HCT116 (cell line): ENCODE results near the gene SPIRE1. TPM values are rescaled to one million over a fixed set of nuclear protein-coding genes. Genes with fewer than 3 reads are reported as not detected.

Source experiments
- ATAC-seq: fragments of 200-7000 bp; cut with Tn5 transposase; 2 replicates; pipeline ENCODE4 v1.9.1; 2020; ENCODE audit warnings: mild to moderate bottlenecking, moderate library complexity
- BruUV-seq: library from RNA; stranded (reverse); fragments of 400-500 nt; replicated peaks from 2 replicates; lab custom pipeline; 2021; lab: Mats Ljungman, UMichigan
- CTCF ChIA-PET: fragments of 300-600 bp; sonication (Branson Sonifier 250); formaldehyde crosslinking; loops from one replicate; lab custom pipeline; 2021; ENCODE audit warnings: antibody characterized with exemption; lab: Charles Lee
- POLR2A ChIA-PET: fragments of 300-600, 350-600 bp; sonication (Branson Sonifier 250); formaldehyde crosslinking; loops from one replicate; lab custom pipeline; 2021; ENCODE audit warnings: antibody characterized with exemption; lab: Charles Lee
- RAD21 ChIA-PET, 2 experiments: fragments of 300-600 bp; sonication (Branson Sonifier 250); formaldehyde crosslinking; loops; one replicate each; lab custom pipeline; 2023; ENCODE audit warnings: low total read pairs in 2 of 2; ENCODE audit not compliant: uncharacterized antibody in 2 of 2, unreplicated experiment in 2 of 2, low non-redundant PET in 1 of 2; lab: Charles Lee
- DNase-seq: peaks from one replicate; pipeline ENCODE4 v3.0.0-alpha.2; 2010; ENCODE audit warnings: low read depth, low spot score
- H2AFZ ChIP-seq: fragments of 200-600 bp; shearing (Covaris generic), sonication (generic); 2 replicates; pipeline ENCODE4 v1.6.1; 2017; ENCODE audit warnings: low read depth, mixed run types, mixed read lengths, antibody characterized with exemption, low read length; ENCODE audit not compliant: poor library complexity, severe bottlenecking
- H3K27ac ChIP-seq: 2 replicates; pipeline ENCODE4 v1.5.1; 2012; ENCODE audit warnings: low read depth, low read length
- H3K27me3 ChIP-seq: fragments of 200-600 bp; sonication (generic); 2 replicates; pipeline ENCODE4 v1.6.1; 2016; ENCODE audit warnings: mixed run types, low read length, mixed read lengths; ENCODE audit not compliant: insufficient read depth
- H3K36me3 ChIP-seq, 2 experiments: fragments of 200-500 bp in 1 of 2; fragments of 200-600 bp in 1 of 2; sonication (Bioruptor generic) in 1 of 2; sonication (generic) in 1 of 2; 2 replicates each; pipeline versions ENCODE4 v1.5.1 to v1.6.1; 2014 to 2016; ENCODE audit warnings: low read length in 2 of 2, inconsistent platforms in 1 of 2, mixed read lengths in 1 of 2, mixed run types in 1 of 2; ENCODE audit not compliant: insufficient read depth in 2 of 2, control insufficient read depth in 1 of 2
- H3K4me1 ChIP-seq, 2 experiments: fragments of 200-600 bp in 1 of 2; sonication (generic) in 1 of 2; 2 replicates each; pipeline versions ENCODE4 v1.5.1 to v1.6.1; 2012 to 2017; ENCODE audit warnings: low read length in 2 of 2, inconsistent platforms in 1 of 2, mild to moderate bottlenecking in 1 of 2, mixed read lengths in 1 of 2, mixed run types in 1 of 2, moderate library complexity in 1 of 2; ENCODE audit not compliant: insufficient read depth in 2 of 2, control insufficient read depth in 1 of 2
- H3K4me2 ChIP-seq: fragments of 200-600 bp; sonication (generic); 2 replicates; pipeline ENCODE4 v1.6.1; 2017; ENCODE audit warnings: mixed run types, low read length, mixed read lengths
- H3K4me3 ChIP-seq, 2 experiments: fragments of 200-600 bp in 1 of 2; sonication (generic) in 1 of 2; replicated peaks in 1 of 2; 2 replicates each; pipeline ENCODE4 v1.5.1; 2011 to 2016; ENCODE audit warnings: low read length in 2 of 2, control low read depth in 1 of 2, low read depth in 1 of 2, mild to moderate bottlenecking in 1 of 2, mixed read lengths in 1 of 2, mixed run types in 1 of 2
- H3K79me2 ChIP-seq: fragments of 200-600 bp; sonication (generic); 2 replicates; pipeline ENCODE4 v1.6.1; 2017; ENCODE audit warnings: mild to moderate bottlenecking, mixed run types, low read length, moderate library complexity, mixed read lengths; ENCODE audit not compliant: insufficient read depth
- H3K9ac ChIP-seq: fragments of 200-600 bp; sonication (generic); 2 replicates; pipeline ENCODE4 v1.6.1; 2016; ENCODE audit warnings: low read length, mixed read lengths
- H3K9me2 ChIP-seq: fragments of 200-600 bp; sonication (generic), shearing (Covaris generic); 2 replicates; pipeline ENCODE4 v1.6.1; 2017; ENCODE audit warnings: mixed run types, mild to moderate bottlenecking, moderate library complexity; ENCODE audit not compliant: insufficient read depth
- H3K9me3 ChIP-seq, 2 experiments: fragments of 200-500 bp in 1 of 2; fragments of 200-600 bp in 1 of 2; sonication (Bioruptor generic) in 1 of 2; sonication (generic) in 1 of 2; 2 replicates each; pipeline ENCODE4 v1.6.1; 2014 to 2017; ENCODE audit warnings: low read length in 2 of 2, mixed read lengths in 2 of 2, inconsistent platforms in 1 of 2, low read depth in 1 of 2, mild to moderate bottlenecking in 1 of 2, mixed run types in 1 of 2, moderate library complexity in 1 of 2; ENCODE audit not compliant: control insufficient read depth in 1 of 2, insufficient read depth in 1 of 2
- H4K20me1 ChIP-seq: fragments of 200-600 bp; sonication (generic), shearing (Covaris generic); 2 replicates; pipeline ENCODE4 v1.6.1; 2017; ENCODE audit warnings: mixed run types, mild to moderate bottlenecking, moderate library complexity; ENCODE audit not compliant: insufficient read depth
- EGR1 ChIP-seq: IDR thresholded peaks from 2 replicates; pipeline ENCODE4 v1.6.1; 2012; ENCODE audit warnings: low read depth
- EZH2 ChIP-seq: fragments of 200-600 bp; sonication (generic); IDR thresholded peaks from 2 replicates; pipeline ENCODE4 v1.6.1; 2017; ENCODE audit warnings: antibody characterized with exemption, mixed run types
- EZH2phosphoT487 ChIP-seq: fragments of 200-600 bp; IDR thresholded peaks from 2 replicates; pipeline ENCODE4 v1.6.1; 2018; ENCODE audit warnings: antibody characterized with exemption, borderline replicate concordance
- FOSL1 ChIP-seq: IDR thresholded peaks from 2 replicates; pipeline ENCODE4 v1.6.1; 2012; ENCODE audit warnings: low read depth
- JUND ChIP-seq: IDR thresholded peaks from 2 replicates; pipeline ENCODE4 v1.6.1; 2012
- RAD21 ChIP-seq: IDR thresholded peaks from 2 replicates; pipeline ENCODE4 v1.6.1; 2012; ENCODE audit warnings: low read depth, mild to moderate bottlenecking
- SIN3A ChIP-seq: IDR thresholded peaks from 2 replicates; pipeline ENCODE4 v1.6.1; 2012; ENCODE audit warnings: low read depth
- SP1 ChIP-seq: IDR thresholded peaks from 2 replicates; pipeline ENCODE4 v1.6.1; 2012; ENCODE audit warnings: low read depth
- SRF ChIP-seq: IDR thresholded peaks from 2 replicates; pipeline ENCODE4 v1.6.1; 2012; ENCODE audit warnings: low read depth
- TCF7L2 ChIP-seq: IDR thresholded peaks from 2 replicates; pipeline ENCODE4 v1.7.0; 2011; ENCODE audit warnings: borderline replicate concordance, inconsistent platforms; ENCODE audit not compliant: insufficient read depth, insufficient read length; ENCODE audit errors: extremely low read depth
- YY1 ChIP-seq: IDR thresholded peaks from 2 replicates; pipeline ENCODE4 v1.6.1; 2011; ENCODE audit warnings: low read length, low read depth, moderate library complexity, mild to moderate bottlenecking; ENCODE audit not compliant: insufficient replicate concordance; ENCODE audit errors: extremely low read depth
- ZFX ChIP-seq: fragments of 450-650 bp; IDR thresholded peaks from 2 replicates; pipeline ENCODE4 v1.6.1; 2017
- intact Hi-C: fragments of 100-400 bp; cut with micrococcal nuclease; formaldehyde crosslinking; loops from 2 replicates; pipeline ENCODE4 v1.10.0; 2022
- total RNA-seq: library from RNA; stranded (reverse); gene quantifications from one replicate; pipeline ENCODE4 v1.2.1, GENCODE V29; 2021; ENCODE audit not compliant: unreplicated experiment
- TF ChIP-seq, protein P1 (sequence below): IDR thresholded peaks from 2 replicates; pipeline ENCODE4 v1.6.1; 2012
- TF ChIP-seq, protein P2 (sequence below): IDR thresholded peaks from 2 replicates; pipeline ENCODE4 v1.6.1; 2012
- TF ChIP-seq, protein P3 (sequence below): IDR thresholded peaks from 2 replicates; pipeline ENCODE4 v1.6.1; 2011; ENCODE audit warnings: mild to moderate bottlenecking, low read length, moderate library complexity; ENCODE audit not compliant: insufficient replicate concordance; ENCODE audit errors: extremely low read depth
- TF ChIP-seq, protein P4 (sequence below), 3 experiments: fragments of 200-600 bp in 1 of 3; sonication (generic) in 1 of 3; IDR thresholded peaks in 2 of 3; conservative IDR thresholded peaks in 1 of 3; 2 replicates each; pipeline ENCODE4 v1.5.1; 2012 to 2017; ENCODE audit warnings: low read depth in 2 of 3, low read length in 2 of 3, antibody characterized with exemption in 1 of 3, borderline replicate concordance in 1 of 3, control low read depth in 1 of 3, mild to moderate bottlenecking in 1 of 3, mixed read lengths in 1 of 3, mixed run types in 1 of 3, moderate library complexity in 1 of 3; ENCODE audit not compliant: insufficient read depth in 1 of 3

The SPIRE1 gene
- total RNA-seq, 1 experiment from 2014 or later: 26.6 TPM

DNA sequence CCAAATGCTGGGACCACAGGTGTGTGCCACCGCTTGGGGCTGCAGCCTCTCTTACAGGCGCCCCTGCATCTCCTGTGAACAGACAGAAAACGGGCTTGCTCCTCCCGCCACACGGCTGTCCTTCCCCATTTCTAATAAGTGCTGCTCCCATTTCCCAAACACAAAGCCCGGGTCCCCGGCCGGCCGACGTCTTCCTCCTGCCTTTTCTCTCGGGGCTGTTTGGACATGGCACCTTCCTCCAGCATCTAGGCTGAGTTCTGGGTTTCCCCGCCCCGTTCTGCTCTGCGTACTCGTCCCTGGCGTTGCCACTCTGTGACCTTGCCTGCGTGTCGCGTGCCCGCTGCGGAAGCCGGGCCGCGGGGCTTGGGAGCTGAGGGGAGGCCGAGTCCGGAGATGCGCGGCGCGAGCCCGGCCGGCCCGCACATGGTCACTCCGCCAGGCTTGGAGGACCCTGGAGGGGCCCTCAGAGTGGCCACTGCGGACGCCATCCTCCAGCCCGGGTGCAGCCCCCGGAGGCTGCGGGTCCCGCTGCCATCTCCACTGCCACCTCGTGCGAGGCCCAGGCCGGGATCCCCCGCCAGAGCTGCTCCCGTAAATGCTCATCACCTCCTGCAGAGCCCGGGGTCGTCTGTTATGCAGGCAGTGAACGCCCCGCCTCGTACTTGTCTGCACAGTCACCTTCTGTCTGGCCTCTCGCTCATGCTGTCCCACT, 223.9 kb downstream of the SPIRE1 start:
- ChIA-PET RAD21 (no interaction called here), POLR2A (no interaction called here), CTCF (no interaction called here)
- Histone ChIP-seq H3K9me2 (no peaks in the 10 kb centered on the region), H3K9ac (no peak overlapping the region), H3K4me3 (no peak overlapping the region), H3K9me3 (no peaks in the 10 kb centered on the region), H3K27ac (no peak overlapping the region), H3K79me2 (no peaks in the 10 kb centered on the region), H2AFZ (no peak overlapping the region), H4K20me1 (no peaks in the 10 kb centered on the region), H3K27me3 (no peaks in the 10 kb centered on the region), H3K36me3 (no peaks in the 10 kb centered on the region; a peak in 1 of 4 replicates), H3K4me2 (no peak overlapping the region), H3K4me1 (no peaks in the 10 kb centered on the region)
- no peak for DNase-seq
- BruUV-seq: no TSS peak
- no peak for ATAC-seq
- TF ChIP-seq TCF7L2 (no peak), EZH2phosphoT487 (no peak)
- TF ChIP-seq, protein P1, sequence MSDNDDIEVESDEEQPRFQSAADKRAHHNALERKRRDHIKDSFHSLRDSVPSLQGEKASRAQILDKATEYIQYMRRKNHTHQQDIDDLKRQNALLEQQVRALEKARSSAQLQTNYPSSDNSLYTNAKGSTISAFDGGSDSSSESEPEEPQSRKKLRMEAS: no peak
- intact Hi-C loops: no loop called here

DNA sequence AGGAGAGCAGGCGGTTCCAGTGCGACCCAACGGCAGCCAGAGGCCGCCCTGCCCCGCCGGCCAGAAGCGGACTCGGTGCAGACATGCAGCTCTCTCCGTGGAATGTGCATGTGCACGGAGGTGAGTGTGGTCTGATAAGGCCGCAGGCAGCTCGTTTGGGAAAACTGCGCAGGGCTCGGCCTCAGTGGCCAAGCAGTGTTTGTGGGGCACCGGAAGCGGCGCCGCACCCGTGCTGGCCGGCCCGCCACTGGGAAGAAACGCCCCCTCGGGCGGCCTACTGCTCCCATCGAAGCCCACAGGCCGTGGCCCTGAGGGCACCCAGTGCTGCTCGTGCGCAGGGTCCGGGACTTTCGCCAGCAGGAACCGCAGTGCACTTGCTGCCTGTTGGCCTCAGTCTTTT, 225.0 kb downstream of the SPIRE1 start:
- ChIA-PET POLR2A (no interaction called here), RAD21 (no interaction called here), CTCF (no interaction called here)
- Histone ChIP-seq H2AFZ (no peak overlapping the region), H3K4me1 (no peaks in the 10 kb centered on the region), H4K20me1 (no peaks in the 10 kb centered on the region), H3K9me2 (no peaks in the 10 kb centered on the region), H3K79me2 (no peaks in the 10 kb centered on the region), H3K4me2 (no peak overlapping the region), H3K27me3 (no peaks in the 10 kb centered on the region), H3K9me3 (no peaks in the 10 kb centered on the region), H3K4me3 (no peak overlapping the region), H3K36me3 (no peaks in the 10 kb centered on the region; a peak in 1 of 4 replicates), H3K27ac (no peak overlapping the region), H3K9ac (no peak overlapping the region)
- no TSS peak for BruUV-seq
- DNase-seq: no peak
- intact Hi-C loops: no loop called here
- ATAC-seq: no peak
- TF ChIP-seq YY1: no peak
- no peak for TF ChIP-seq TCF7L2
- TF ChIP-seq SP1: no peak
- no peak for TF ChIP-seq ZFX
- TF ChIP-seq, protein P2, sequence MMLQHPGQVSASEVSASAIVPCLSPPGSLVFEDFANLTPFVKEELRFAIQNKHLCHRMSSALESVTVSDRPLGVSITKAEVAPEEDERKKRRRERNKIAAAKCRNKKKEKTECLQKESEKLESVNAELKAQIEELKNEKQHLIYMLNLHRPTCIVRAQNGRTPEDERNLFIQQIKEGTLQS: no peak
- TF ChIP-seq EZH2: no peak
- no peak for TF ChIP-seq RAD21
- TF ChIP-seq, protein P3, sequence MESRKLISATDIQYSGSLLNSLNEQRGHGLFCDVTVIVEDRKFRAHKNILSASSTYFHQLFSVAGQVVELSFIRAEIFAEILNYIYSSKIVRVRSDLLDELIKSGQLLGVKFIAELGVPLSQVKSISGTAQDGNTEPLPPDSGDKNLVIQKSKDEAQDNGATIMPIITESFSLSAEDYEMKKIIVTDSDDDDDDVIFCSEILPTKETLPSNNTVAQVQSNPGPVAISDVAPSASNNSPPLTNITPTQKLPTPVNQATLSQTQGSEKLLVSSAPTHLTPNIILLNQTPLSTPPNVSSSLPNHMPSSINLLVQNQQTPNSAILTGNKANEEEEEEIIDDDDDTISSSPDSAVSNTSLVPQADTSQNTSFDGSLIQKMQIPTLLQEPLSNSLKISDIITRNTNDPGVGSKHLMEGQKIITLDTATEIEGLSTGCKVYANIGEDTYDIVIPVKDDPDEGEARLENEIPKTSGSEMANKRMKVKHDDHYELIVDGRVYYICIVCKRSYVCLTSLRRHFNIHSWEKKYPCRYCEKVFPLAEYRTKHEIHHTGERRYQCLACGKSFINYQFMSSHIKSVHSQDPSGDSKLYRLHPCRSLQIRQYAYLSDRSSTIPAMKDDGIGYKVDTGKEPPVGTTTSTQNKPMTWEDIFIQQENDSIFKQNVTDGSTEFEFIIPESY: no peak
- TF ChIP-seq FOSL1: no peak
- TF ChIP-seq EGR1: no peak
- TF ChIP-seq SRF: no peak
- TF ChIP-seq EZH2phosphoT487: no peak
- no peak for TF ChIP-seq SIN3A
- no peak for TF ChIP-seq JUND
- TF ChIP-seq, protein P4, sequence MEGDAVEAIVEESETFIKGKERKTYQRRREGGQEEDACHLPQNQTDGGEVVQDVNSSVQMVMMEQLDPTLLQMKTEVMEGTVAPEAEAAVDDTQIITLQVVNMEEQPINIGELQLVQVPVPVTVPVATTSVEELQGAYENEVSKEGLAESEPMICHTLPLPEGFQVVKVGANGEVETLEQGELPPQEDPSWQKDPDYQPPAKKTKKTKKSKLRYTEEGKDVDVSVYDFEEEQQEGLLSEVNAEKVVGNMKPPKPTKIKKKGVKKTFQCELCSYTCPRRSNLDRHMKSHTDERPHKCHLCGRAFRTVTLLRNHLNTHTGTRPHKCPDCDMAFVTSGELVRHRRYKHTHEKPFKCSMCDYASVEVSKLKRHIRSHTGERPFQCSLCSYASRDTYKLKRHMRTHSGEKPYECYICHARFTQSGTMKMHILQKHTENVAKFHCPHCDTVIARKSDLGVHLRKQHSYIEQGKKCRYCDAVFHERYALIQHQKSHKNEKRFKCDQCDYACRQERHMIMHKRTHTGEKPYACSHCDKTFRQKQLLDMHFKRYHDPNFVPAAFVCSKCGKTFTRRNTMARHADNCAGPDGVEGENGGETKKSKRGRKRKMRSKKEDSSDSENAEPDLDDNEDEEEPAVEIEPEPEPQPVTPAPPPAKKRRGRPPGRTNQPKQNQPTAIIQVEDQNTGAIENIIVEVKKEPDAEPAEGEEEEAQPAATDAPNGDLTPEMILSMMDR (IDR thresholded peaks at IDR 0.05 in 2 of 3, conservative IDR thresholded peaks at IDR 0.05 in 1 of 3; ENCODE audit: borderline replicate concordance in 1 of 3, insufficient read depth in 1 of 3, low read depth in 2 of 3, low read length in 2 of 3): no peak
